ENCODE results near the gene TRIP6.

GRCh38 chr7:100867040-100867775 is at the start of gene TRIP6:
- TF ChIP-seq CTCF (IDR thresholded peaks at IDR 0.05) (no peak), EZH2 (IDR thresholded peaks at IDR 0.05; ENCODE audit: borderline replicate concordance, insufficient read depth, low read depth, low read length, poor library complexity, severe bottlenecking) (no peak)

Data from B cell (primary cell).